Endometrial microvascular endothelial cells (primary cell): Measurements from ENCODE around the gene ELAPOR1. TPM values are rescaled to one million over a fixed set of nuclear protein-coding genes. Genes with fewer than 3 reads are reported as not detected.

Source experiments
- in situ Hi-C: cut with HindIII; loops from 2 replicates; pipeline ENCODE4 v1.10.0; 2017; ENCODE audit warnings: low sequenced_read_pairs, low pct_unique_long_range_greater_than_20kb; ENCODE audit errors: inconsistent ontology term
- total RNA-seq: library from RNA; depleted of rRNA; stranded (reverse); fragments of >200 nt; gene quantifications from one replicate; pipeline ENCODE4 v1.2.3, GENCODE V29; 2015; ENCODE audit errors: inconsistent ontology term

ELAPOR1 gene
- total RNA-seq, 1 donor from 2014 or later = 0.84 TPM

- in situ Hi-C loops = no loop called here
Observed at GRCh38 chr1:109091839-109092193, 22.1 kb upstream of the ELAPOR1 start.

- in situ Hi-C loops = no loop called here
Observed at GRCh38 chr1:109094377-109094803, 19.5 kb upstream of the ELAPOR1 start.

- in situ Hi-C loops = no loop called here
Observed at GRCh38 chr1:109094871-109095270, 19.0 kb upstream of the ELAPOR1 start.

GRCh38 chr1:109095631-109096030 is 18.3 kb upstream of the ELAPOR1 start:
- in situ Hi-C loops = no loop called here

- in situ Hi-C loops = no loop called here
Observed at GRCh38 chr1:109096120-109096519, 17.8 kb upstream of the ELAPOR1 start.

- in situ Hi-C loops = no loop called here
Observed at GRCh38 chr1:109099938-109100773, 13.8 kb upstream of the ELAPOR1 start.

- in situ Hi-C loops = no loop called here
Observed at GRCh38 chr1:109104364-109105151, 9.4 kb upstream of the ELAPOR1 start.

- in situ Hi-C loops = no loop called here
Observed at GRCh38 chr1:109105881-109106280, 8.0 kb upstream of the ELAPOR1 start.

GRCh38 chr1:109107785-109108184 is 6.1 kb upstream of the ELAPOR1 start:
- in situ Hi-C loops = no loop called here

- in situ Hi-C loops = no loop called here
Observed at GRCh38 chr1:109109906-109110305, 4.0 kb upstream of the ELAPOR1 start.

GRCh38 chr1:109111386-109112055 is 2.4 kb upstream of the ELAPOR1 start:
- in situ Hi-C loops = no loop called here

- in situ Hi-C loops = no loop called here
Observed at GRCh38 chr1:109112056-109112651, 1.8 kb upstream of the ELAPOR1 start.

GRCh38 chr1:109112652-109113285 is 1.1 kb upstream of the ELAPOR1 start:
- in situ Hi-C loops = no loop called here

GRCh38 chr1:109114342-109114674 is 393 bp downstream of the ELAPOR1 start:
- in situ Hi-C loops = no loop called here

- in situ Hi-C loops = no loop called here
Observed at GRCh38 chr1:109115685-109116084, 1.8 kb downstream of the ELAPOR1 start.

- in situ Hi-C loops = no loop called here
Observed at GRCh38 chr1:109116286-109116685, 2.4 kb downstream of the ELAPOR1 start.

- in situ Hi-C loops = no loop called here
Observed at GRCh38 chr1:109118089-109118488, 4.2 kb downstream of the ELAPOR1 start.

GRCh38 chr1:109120356-109120755 is 6.4 kb downstream of the ELAPOR1 start:
- in situ Hi-C loops = no loop called here

GRCh38 chr1:109131059-109131458 is 17.1 kb downstream of the ELAPOR1 start:
- in situ Hi-C loops = no loop called here
